ENCODE data around the gene C9orf72. TPM values are rescaled to one million over a fixed set of nuclear protein-coding genes. Genes with fewer than 3 reads are reported as not detected.
A peak's percentile ranks its signal among the peaks of the same experiment; 100 is the strongest.

C9orf72 gene
- total RNA-seq, 3 donors from 2014 or later = 4.2 to 7.0 (median 5.0) TPM

- Mint-ChIP-seq H3K4me1 (ENCODE audit: low read depth) (no peaks in the 10 kb centered on the region), H3K9me3 (peaks cover 2% of the 10 kb centered on the region), H3K4me3 (no peak overlapping the region), H3K27me3 (ENCODE audit: low read depth) (peaks cover 12% of the 10 kb centered on the region), H3K36me3 (ENCODE audit: insufficient read depth) (no peaks in the 10 kb centered on the region)
- DNase-seq (no peak), ATAC-seq (no peak)
Observed at GRCh38 chr9:27595733-27596132, 22.5 kb upstream of the C9orf72 start.

DNA sequence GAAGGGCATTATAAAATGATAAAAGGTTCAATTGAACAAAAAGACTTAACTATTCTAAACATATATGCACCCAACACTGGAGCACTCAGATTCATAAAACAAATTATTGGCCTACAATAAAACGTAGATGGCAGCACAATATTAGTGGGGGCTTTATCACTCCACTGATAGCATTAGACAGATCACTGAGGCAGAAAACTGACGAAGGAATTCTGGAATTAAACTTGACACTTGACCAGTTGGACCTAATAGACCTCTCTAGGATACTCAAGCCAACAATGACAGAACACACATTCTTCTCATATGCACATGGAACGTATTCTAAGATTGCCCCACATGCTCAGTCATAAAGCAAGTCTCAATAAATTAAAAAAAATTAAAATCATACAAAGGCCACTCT is 18.4 kb upstream of the C9orf72 start:
- Mint-ChIP-seq H3K4me3 (no peak overlapping the region), H3K27me3 (ENCODE audit: low read depth) (peaks cover 25% of the 10 kb centered on the region), H3K4me1 (ENCODE audit: low read depth) (no peaks in the 10 kb centered on the region), H3K9me3 (peaks cover 8% of the 10 kb centered on the region), H3K36me3 (ENCODE audit: insufficient read depth) (no peaks in the 10 kb centered on the region)
- DNase-seq (no peak), ATAC-seq (no peak)

- DNase-seq (no peak), ATAC-seq (no peak)
- Mint-ChIP-seq H3K27me3 (ENCODE audit: low read depth) (peaks cover 27% of the 10 kb centered on the region), H3K4me3 (no peak overlapping the region), H3K4me1 (ENCODE audit: low read depth) (no peaks in the 10 kb centered on the region), H3K9me3 (peaks cover 8% of the 10 kb centered on the region), H3K36me3 (ENCODE audit: insufficient read depth) (no peaks in the 10 kb centered on the region)
Observed at GRCh38 chr9:27591093-27591492, 17.8 kb upstream of the C9orf72 start.

GRCh38 chr9:27590651-27591050 is 17.4 kb upstream of the C9orf72 start:
- Mint-ChIP-seq H3K9me3 (peaks cover 8% of the 10 kb centered on the region), H3K36me3 (ENCODE audit: insufficient read depth) (no peaks in the 10 kb centered on the region), H3K27me3 (ENCODE audit: low read depth) (peaks cover 27% of the 10 kb centered on the region), H3K4me1 (ENCODE audit: low read depth) (no peaks in the 10 kb centered on the region), H3K4me3 (no peak overlapping the region)
- ATAC-seq (no peak), DNase-seq (no peak)

- peaks cover 25% of the 10 kb centered on the region for H3K27me3 Mint-ChIP-seq (ENCODE audit: low read depth)
- H3K9me3 Mint-ChIP-seq = peaks cover 8% of the 10 kb centered on the region
- H3K36me3 Mint-ChIP-seq (ENCODE audit: insufficient read depth) = no peaks in the 10 kb centered on the region
- ATAC-seq = no peak
- no peak for DNase-seq
- no peaks in the 10 kb centered on the region for H3K4me1 Mint-ChIP-seq (ENCODE audit: low read depth)
- no peak overlapping the region for H3K4me3 Mint-ChIP-seq
Observed at GRCh38 chr9:27589462-27589861, 16.2 kb upstream of the C9orf72 start.

DNA sequence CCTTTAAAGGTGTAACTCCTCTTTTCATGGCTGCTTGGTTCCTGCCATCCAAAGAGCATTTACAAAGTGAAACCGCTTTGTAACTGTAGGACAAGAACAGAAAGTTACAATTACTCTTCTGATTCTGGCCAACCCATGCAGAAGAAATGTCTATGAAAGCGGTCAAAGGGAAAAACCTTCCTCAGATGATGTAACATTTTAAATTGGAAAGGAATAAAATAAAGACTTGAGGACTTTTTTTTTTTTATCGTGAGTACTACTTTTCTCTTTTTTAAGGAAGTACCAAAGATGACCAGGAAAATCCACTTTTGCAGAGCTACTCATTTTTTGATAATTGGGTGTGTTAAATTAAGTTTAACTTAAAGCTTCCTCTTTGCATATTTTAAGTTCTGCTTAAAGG is 13.0 kb upstream of the C9orf72 start:
- no peak for ATAC-seq
- H3K27me3 Mint-ChIP-seq (ENCODE audit: low read depth) = peaks cover 21% of the 10 kb centered on the region
- H3K9me3 Mint-ChIP-seq = peaks cover 8% of the 10 kb centered on the region
- no peak overlapping the region for H3K4me3 Mint-ChIP-seq
- no peaks in the 10 kb centered on the region for H3K4me1 Mint-ChIP-seq (ENCODE audit: low read depth)
- no peak for DNase-seq
- no peaks in the 10 kb centered on the region for H3K36me3 Mint-ChIP-seq (ENCODE audit: insufficient read depth)

- H3K4me3 Mint-ChIP-seq = no peak overlapping the region
- peaks cover 19% of the 10 kb centered on the region for H3K27me3 Mint-ChIP-seq (ENCODE audit: low read depth)
- no peak for ATAC-seq
- H3K36me3 Mint-ChIP-seq (ENCODE audit: insufficient read depth) = no peaks in the 10 kb centered on the region
- H3K4me1 Mint-ChIP-seq (ENCODE audit: low read depth) = no peaks in the 10 kb centered on the region
- no peaks in the 10 kb centered on the region for H3K9me3 Mint-ChIP-seq
- no peak for DNase-seq
Observed at GRCh38 chr9:27584931-27585330, 11.7 kb upstream of the C9orf72 start.

DNA sequence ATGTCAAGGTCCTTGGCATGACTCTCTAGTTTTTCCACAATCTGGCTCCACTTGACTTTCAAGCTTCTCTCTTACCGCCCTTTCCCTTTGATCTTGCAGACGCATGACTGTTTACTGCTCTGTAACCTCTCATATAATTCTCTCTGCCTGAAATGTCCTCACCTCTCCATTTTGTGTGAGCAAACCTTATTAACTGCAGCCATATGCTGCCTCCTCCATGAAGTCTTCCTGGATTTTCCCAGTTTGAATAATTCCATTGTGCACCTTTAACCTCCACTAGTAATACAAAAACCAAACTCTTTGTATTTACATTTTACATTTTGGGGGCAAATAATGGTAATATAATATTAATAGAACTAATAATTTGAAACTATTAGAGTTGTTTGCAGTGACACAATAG is 9.5 kb upstream of the C9orf72 start:
- DNase-seq (no peak), ATAC-seq (no peak)
- peaks cover 9% of the 10 kb centered on the region for H3K9me3 Mint-ChIP-seq
- H3K36me3 Mint-ChIP-seq (ENCODE audit: insufficient read depth) = no peaks in the 10 kb centered on the region
- H3K4me3 Mint-ChIP-seq = no peak overlapping the region
- H3K27me3 Mint-ChIP-seq (ENCODE audit: low read depth) = peaks cover 16% of the 10 kb centered on the region
- no peaks in the 10 kb centered on the region for H3K4me1 Mint-ChIP-seq (ENCODE audit: low read depth)

DNA sequence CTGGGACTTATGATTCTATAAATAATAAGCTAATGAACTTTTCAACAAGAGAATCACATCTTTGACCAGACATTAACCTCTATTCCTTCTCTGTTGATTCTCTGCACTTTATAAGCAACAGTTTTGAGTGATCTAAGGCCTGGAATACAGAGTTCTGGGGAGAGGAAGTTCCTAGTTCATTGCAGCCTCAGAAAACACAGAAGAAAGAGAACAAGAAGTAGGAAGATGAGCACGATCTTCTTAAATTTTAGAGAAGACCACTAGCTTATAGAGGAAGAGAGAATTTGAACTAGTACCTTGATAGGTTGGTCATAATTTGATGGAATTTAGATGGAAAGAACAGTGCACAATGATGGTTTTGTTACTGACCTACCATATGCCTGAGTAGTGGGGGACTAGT is 8.5 kb upstream of the C9orf72 start:
- H3K4me3 Mint-ChIP-seq = no peak overlapping the region
- ATAC-seq (no peak), DNase-seq (no peak)
- peaks cover 9% of the 10 kb centered on the region for H3K9me3 Mint-ChIP-seq
- H3K27me3 Mint-ChIP-seq (ENCODE audit: low read depth) = peaks cover 8% of the 10 kb centered on the region
- H3K4me1 Mint-ChIP-seq (ENCODE audit: low read depth) = no peaks in the 10 kb centered on the region
- no peaks in the 10 kb centered on the region for H3K36me3 Mint-ChIP-seq (ENCODE audit: insufficient read depth)

GRCh38 chr9:27573634-27574590 is 631 bp upstream of the C9orf72 start:
- peak; percentile 76 to 78 for ATAC-seq
- Mint-ChIP-seq H3K27me3 (ENCODE audit: low read depth) (no peaks in the 10 kb centered on the region), H3K4me3 (peak overlapping the region; percentile 95), H3K4me1 (ENCODE audit: low read depth) (peaks cover 31% of the 10 kb centered on the region), H3K9me3 (peaks cover 9% of the 10 kb centered on the region), H3K36me3 (ENCODE audit: insufficient read depth) (no peaks in the 10 kb centered on the region)
- peak; percentile 96 for DNase-seq

- Mint-ChIP-seq H3K36me3 (ENCODE audit: insufficient read depth) (no peaks in the 10 kb centered on the region), H3K4me1 (ENCODE audit: low read depth) (peaks cover 31% of the 10 kb centered on the region), H3K27me3 (ENCODE audit: low read depth) (no peaks in the 10 kb centered on the region), H3K4me3 (peak overlapping the region; percentile 90), H3K9me3 (no peaks in the 10 kb centered on the region)
- DNase-seq = no peak
- peak; percentile 62 to 64 for ATAC-seq
Observed at GRCh38 chr9:27572566-27572917, 739 bp downstream of the C9orf72 start.

- Mint-ChIP-seq H3K9me3 (no peaks in the 10 kb centered on the region), H3K36me3 (ENCODE audit: insufficient read depth) (no peaks in the 10 kb centered on the region), H3K27me3 (ENCODE audit: low read depth) (no peaks in the 10 kb centered on the region), H3K4me3 (peak overlapping the region; percentile 90), H3K4me1 (ENCODE audit: low read depth) (peaks cover 31% of the 10 kb centered on the region)
- ATAC-seq (no peak), DNase-seq (no peak)
Observed at GRCh38 chr9:27572061-27572460, 1.2 kb downstream of the C9orf72 start.

DNA sequence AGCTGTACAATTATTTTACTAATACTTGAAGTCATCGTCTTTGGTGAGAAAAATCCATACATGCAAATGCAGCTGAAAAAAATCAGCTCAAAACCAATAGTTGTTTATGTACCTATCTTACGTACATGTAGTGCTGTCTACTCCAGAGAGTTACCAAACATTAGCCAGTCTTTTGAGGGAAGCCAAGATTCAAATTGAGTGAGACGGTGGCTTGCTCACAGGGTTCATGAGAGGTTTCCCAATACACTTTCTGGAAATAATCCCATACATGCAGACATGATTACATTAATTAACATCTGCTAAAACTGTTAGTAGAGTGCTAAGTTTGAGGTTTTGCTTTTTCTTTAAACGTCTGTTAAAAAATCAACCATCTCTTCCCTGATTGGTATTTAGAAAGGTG is 2.3 kb downstream of the C9orf72 start:
- Mint-ChIP-seq H3K36me3 (ENCODE audit: insufficient read depth) (peaks cover 4% of the 10 kb centered on the region), H3K4me1 (ENCODE audit: low read depth) (peaks cover 36% of the 10 kb centered on the region), H3K4me3 (no peak overlapping the region), H3K9me3 (no peaks in the 10 kb centered on the region), H3K27me3 (ENCODE audit: low read depth) (no peaks in the 10 kb centered on the region)
- ATAC-seq = no peak
- no peak for DNase-seq

GRCh38 chr9:27569406-27569805 is 3.9 kb downstream of the C9orf72 start:
- Mint-ChIP-seq H3K4me1 (ENCODE audit: low read depth) (peaks cover 41% of the 10 kb centered on the region), H3K9me3 (no peaks in the 10 kb centered on the region), H3K36me3 (ENCODE audit: insufficient read depth) (peaks cover 6% of the 10 kb centered on the region), H3K4me3 (no peak overlapping the region), H3K27me3 (ENCODE audit: low read depth) (no peaks in the 10 kb centered on the region)
- ATAC-seq = no peak
- DNase-seq = no peak

DNA sequence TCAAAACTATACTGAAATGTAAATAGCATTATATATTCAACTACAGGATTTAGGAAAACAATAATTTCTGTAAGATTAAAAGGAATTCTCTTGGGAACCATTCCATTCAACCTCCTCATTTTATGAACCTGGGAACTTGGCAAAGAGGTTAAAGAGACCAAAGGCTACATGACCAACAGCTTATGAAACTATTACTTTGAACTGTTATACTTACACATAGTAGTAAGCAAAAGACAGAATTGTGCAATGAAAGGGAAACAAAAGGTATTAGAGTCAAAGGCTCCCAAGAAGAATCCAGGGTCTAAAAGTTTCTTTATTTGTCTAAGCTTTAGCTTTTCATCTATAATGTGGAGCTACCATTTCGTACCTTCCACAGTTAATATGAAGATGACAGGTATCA is 7.2 kb downstream of the C9orf72 start:
- H3K36me3 Mint-ChIP-seq (ENCODE audit: insufficient read depth) = peaks cover 15% of the 10 kb centered on the region
- H3K4me1 Mint-ChIP-seq (ENCODE audit: low read depth) = peaks cover 30% of the 10 kb centered on the region
- H3K27me3 Mint-ChIP-seq (ENCODE audit: low read depth) = no peaks in the 10 kb centered on the region
- H3K9me3 Mint-ChIP-seq = no peaks in the 10 kb centered on the region
- DNase-seq (no peak), ATAC-seq (no peak)
- H3K4me3 Mint-ChIP-seq = no peak overlapping the region

All from activated T-cell treated with anti-CD3 and anti-CD28 coated beads, Interleukin-2, amount 50 U/mL, for 4 hours (primary cell).